ENCODE results near the gene REPIN1.

GRCh38 chr7:150355666-150356059 lies 13.0 kb upstream of the REPIN1 start:
- TF ChIP-seq RAD21 (IDR thresholded peaks at IDR 0.05; ENCODE audit: low read depth) (no peak), EZH2 (IDR thresholded peaks at IDR 0.05) (no peak), POLR2AphosphoS5 (IDR thresholded peaks at IDR 0.05; ENCODE audit: low read depth, low read length) (no peak), CTCF (IDR thresholded peaks at IDR 0.05 in 2 of 3, conservative IDR thresholded peaks at IDR 0.05 in 1 of 3; ENCODE audit: borderline replicate concordance in 1 of 3, insufficient read depth in 1 of 3, low read depth in 2 of 3, low read length in 2 of 3) (no peak), MAX (IDR thresholded peaks at IDR 0.05) (no peak)
